Upper lobe of right lung (tissue), 1 donor: ENCODE results near the gene EPAS1. TPM values are rescaled to one million over a fixed set of nuclear protein-coding genes. Genes with fewer than 3 reads are reported as not detected.

ENCODE experiments used
- ATAC-seq: fragments of 200-7000 bp; cut with Tn5 transposase; one replicate; pipeline ENCODE4 v1.9.1; 2020; ENCODE audit warnings: mild to moderate bottlenecking, moderate library complexity
- DNase-seq: peaks from one replicate; pipeline ENCODE4 v3.0.0-alpha.2; 2020
- H3K27ac ChIP-seq: fragments of 200-600 bp; one replicate; pipeline ENCODE4 v1.8.0; 2022
- H3K27me3 ChIP-seq: fragments of 200-600 bp; one replicate; pipeline ENCODE4 v1.8.0; 2022; ENCODE audit warnings: mild to moderate bottlenecking
- H3K36me3 ChIP-seq: fragments of 200-600 bp; one replicate; pipeline ENCODE4 v1.8.0; 2022
- H3K4me1 ChIP-seq: fragments of 200-600 bp; one replicate; pipeline ENCODE4 v1.8.0; 2022
- H3K4me3 ChIP-seq: fragments of 200-600 bp; one replicate; pipeline ENCODE4 v1.8.0; 2022; ENCODE audit warnings: mild to moderate bottlenecking
- H3K9me3 ChIP-seq: fragments of 200-600 bp; one replicate; pipeline ENCODE4 v1.8.0; 2022
- CTCF ChIP-seq: fragments of 200-600 bp; IDR thresholded peaks from one replicate; pipeline ENCODE4 v1.8.0; 2022; ENCODE audit warnings: antibody characterized with exemption
- intact Hi-C: fragments of 100-400 bp; cut with DNase I; formaldehyde crosslinking; loops from one replicate; pipeline ENCODE4 v1.11.0; 2022
- total RNA-seq: library from RNA; stranded (reverse); fragmentation: NEBNext Ultra II Directional; extraction: Animal tissue kit (Norgen Biotek cat#: 25700); gene quantifications from one replicate; pipeline ENCODE4 v1.2.1, GENCODE V29; 2021
- donor health status: DM: no; HTN: yes; CAD: no; lungs with severe emphysema.

EPAS1 gene
- total RNA-seq, 1 donor from 2014 or later = 1,593 TPM

DNA sequence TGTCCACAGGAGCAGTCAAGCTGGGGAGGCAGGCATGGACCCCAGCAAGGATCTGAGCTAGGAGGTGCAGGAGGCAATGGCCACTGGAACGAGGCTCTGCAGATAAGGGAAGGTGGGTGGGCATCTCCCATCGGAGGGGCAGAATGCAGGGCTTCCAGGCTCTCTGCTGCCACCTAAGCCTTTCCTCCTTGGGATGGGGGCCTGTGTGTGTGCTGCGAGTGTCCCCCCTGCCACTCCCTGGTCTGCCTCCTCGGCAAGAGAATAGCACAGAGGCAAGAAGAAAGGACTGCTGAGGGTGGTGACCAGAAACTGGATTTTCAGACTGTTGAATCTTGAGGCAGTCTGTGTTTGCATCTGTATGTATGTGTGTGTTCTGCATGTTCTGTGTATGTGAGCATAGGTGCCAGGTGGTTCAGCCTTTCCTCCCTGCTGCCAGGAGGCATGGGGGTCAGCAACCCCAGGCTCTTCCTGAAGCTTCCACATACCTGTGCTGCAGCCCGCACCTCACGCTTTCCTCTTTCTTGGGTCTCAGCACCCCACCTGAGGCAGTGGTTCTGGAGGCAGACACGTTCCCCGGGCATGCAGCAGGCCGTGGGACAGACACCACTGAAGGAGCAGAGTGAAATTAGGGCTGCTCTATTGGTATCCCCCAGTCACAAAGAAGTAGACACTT, 86.7 kb downstream of the EPAS1 start:
- TF ChIP-seq CTCF = no peak
- DNase-seq (no peak), ATAC-seq (no peak)
- Histone ChIP-seq H3K4me3 (no peak overlapping the region), H3K27ac (no peak overlapping the region), H3K4me1 (peaks cover 18% of the 10 kb centered on the region), H3K36me3 (peaks cover 97% of the 10 kb centered on the region), H3K9me3 (no peaks in the 10 kb centered on the region), H3K27me3 (no peaks in the 10 kb centered on the region)
- intact Hi-C loops = loop anchor here (10.0 kb wide), 1 partner anchor 71 kb away; no protein-coding TSS in a partner anchor

- Histone ChIP-seq H3K36me3 (peaks cover 92% of the 10 kb centered on the region), H3K27me3 (no peaks in the 10 kb centered on the region), H3K27ac (no peak overlapping the region), H3K9me3 (no peaks in the 10 kb centered on the region), H3K4me3 (no peak overlapping the region), H3K4me1 (peaks cover 13% of the 10 kb centered on the region)
- intact Hi-C loops = loop anchor here (10.0 kb wide), 1 partner anchor 70 kb away; no protein-coding TSS in a partner anchor
- TF ChIP-seq CTCF = no peak
- ATAC-seq = no peak
- DNase-seq = no peak
Observed at GRCh38 chr2:46384457-46384815, 87.2 kb downstream of the EPAS1 start.

DNA sequence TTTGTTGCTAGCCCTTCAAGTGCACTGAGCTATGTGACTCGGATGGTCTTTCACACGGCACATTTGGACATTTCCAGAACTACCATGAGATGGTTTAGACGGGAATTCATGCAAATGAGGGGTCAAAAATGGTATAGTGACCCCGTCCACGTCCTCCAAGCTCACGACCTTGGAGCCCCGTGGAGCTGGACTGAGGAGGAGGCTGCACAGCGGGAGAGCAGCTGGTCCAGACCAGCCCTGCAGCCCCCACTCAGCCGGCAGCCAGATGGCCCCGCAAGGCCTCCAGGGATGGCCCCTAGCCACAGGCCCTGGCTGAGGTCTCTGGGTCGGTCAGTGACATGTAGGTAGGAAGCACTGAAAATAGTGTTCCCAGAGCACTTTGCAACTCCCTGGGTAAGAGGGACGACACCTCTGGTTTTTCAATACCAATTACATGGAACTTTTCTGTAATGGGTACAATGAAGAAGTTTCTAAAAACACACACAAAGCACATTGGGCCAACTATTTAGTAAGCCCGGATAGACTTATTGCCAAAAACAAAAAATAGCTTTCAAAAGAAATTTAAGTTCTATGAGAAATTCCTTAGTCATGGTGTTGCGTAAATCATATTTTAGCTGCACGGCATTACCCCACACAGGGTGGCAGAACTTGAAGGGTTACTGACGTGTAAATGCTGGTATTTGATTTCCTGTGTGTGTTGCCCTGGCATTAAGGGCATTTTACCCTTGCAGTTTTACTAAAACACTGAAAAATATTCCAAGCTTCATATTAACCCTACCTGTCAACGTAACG, 88.8 kb downstream of the EPAS1 start:
- peak overlapping the region; percentile 48 for H3K27ac ChIP-seq
- H3K4me3 ChIP-seq = no peak overlapping the region
- no peaks in the 10 kb centered on the region for H3K9me3 ChIP-seq
- DNase-seq (no peak), ATAC-seq (no peak)
- H3K36me3 ChIP-seq = peaks cover 77% of the 10 kb centered on the region
- H3K27me3 ChIP-seq = no peaks in the 10 kb centered on the region
- no peak for TF ChIP-seq CTCF
- H3K4me1 ChIP-seq = peaks cover 9% of the 10 kb centered on the region
- intact Hi-C loops = loop anchor here (10.0 kb wide), 1 partner anchor 69 kb away; no protein-coding TSS in a partner anchor

DNA sequence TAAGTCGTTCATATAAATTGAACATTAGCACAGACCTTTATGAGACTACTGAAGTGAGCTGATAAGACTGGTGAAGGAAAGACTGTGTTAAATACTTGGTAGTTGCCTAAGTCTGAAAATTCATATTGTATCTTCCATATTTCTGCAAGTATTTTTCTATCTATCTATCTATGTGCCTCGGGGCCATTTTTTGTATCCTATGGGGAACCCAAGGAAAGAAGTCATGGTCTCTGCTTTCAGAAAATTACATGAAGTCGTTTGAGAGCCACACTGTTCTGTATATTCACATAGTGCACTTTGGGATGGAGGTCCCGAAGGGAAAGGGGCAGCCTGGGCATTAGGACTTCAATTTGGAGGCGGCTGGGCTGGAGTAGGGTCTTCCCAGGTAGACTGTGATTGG, 89.6 kb downstream of the EPAS1 start:
- Histone ChIP-seq H3K4me1 (peaks cover 9% of the 10 kb centered on the region), H3K27me3 (no peaks in the 10 kb centered on the region), H3K9me3 (no peaks in the 10 kb centered on the region), H3K27ac (no peak overlapping the region), H3K4me3 (no peak overlapping the region), H3K36me3 (peaks cover 69% of the 10 kb centered on the region)
- no peak for TF ChIP-seq CTCF
- ATAC-seq (no peak), DNase-seq (no peak)
- intact Hi-C loops = loop anchor here (10.0 kb wide), 1 partner anchor 68 kb away; no protein-coding TSS in a partner anchor

GRCh38 chr2:46387292-46387691, 90.1 kb downstream of the EPAS1 start:
- ATAC-seq (no peak), DNase-seq (no peak)
- Histone ChIP-seq H3K9me3 (no peaks in the 10 kb centered on the region), H3K36me3 (peaks cover 63% of the 10 kb centered on the region), H3K4me3 (no peak overlapping the region), H3K4me1 (peaks cover 9% of the 10 kb centered on the region), H3K27me3 (no peaks in the 10 kb centered on the region), H3K27ac (no peak overlapping the region)
- no peak for TF ChIP-seq CTCF
- intact Hi-C loops = loop anchor here (10.0 kb wide), 1 partner anchor 68 kb away; no protein-coding TSS in a partner anchor
